Measurements from ENCODE around the gene FCRL1.

Gene FCRL1, protein sequence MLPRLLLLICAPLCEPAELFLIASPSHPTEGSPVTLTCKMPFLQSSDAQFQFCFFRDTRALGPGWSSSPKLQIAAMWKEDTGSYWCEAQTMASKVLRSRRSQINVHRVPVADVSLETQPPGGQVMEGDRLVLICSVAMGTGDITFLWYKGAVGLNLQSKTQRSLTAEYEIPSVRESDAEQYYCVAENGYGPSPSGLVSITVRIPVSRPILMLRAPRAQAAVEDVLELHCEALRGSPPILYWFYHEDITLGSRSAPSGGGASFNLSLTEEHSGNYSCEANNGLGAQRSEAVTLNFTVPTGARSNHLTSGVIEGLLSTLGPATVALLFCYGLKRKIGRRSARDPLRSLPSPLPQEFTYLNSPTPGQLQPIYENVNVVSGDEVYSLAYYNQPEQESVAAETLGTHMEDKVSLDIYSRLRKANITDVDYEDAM

DNA sequence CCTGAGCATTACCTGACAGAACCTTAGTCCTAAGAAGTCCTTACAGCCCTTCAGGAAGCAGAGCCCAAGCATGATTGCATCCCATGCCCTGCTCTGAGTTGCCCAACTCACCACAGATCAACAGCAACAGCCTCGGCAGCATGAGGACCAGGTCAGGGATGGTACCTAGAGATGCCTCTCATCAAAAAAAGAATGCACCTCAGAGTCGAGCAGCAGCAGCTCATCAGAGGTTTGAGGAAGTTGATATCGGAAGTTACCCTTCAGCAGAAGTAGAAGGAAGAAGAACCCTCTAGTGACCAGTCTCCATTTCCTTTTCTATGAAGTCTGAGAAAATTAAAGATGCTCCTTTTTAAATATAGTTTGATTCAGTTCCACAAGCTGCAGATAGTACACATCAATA, at the start of gene FCRL1:
FCRL1 (minus strand) TSS at position 225 of the 400 bp plus-strand sequence; CDS start at position 142, 83 bp downstream.
- DNase-seq: no peak

- DNase-seq: no peak
Observed at GRCh38 chr1:157868654-157869053, 48.7 kb upstream of the FCRL1 start.

- no peak for DNase-seq
Observed at GRCh38 chr1:157862114-157863070, 42.5 kb upstream of the FCRL1 start.

- no peak for DNase-seq
Observed at GRCh38 chr1:157856538-157856937, 36.6 kb upstream of the FCRL1 start.

DNA sequence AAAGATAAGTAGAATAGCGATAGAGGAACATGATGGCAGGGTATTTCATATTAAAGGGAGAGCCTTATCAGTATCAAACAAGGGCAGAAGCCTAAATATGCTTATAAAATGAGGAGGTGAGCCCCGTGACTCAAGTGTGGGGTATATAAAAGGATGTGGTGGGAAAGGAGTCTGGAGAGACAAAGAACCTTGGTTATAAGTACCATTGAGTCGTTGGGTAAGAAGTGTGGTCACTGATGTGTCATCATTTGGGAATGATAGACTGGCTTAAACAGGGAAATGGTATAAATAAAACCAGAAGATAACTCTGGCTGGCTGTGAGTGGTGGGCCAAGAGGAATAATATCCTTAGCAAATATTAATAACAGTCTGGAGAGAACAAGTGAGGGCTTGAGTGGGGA, 32.6 kb upstream of the FCRL1 start:
- DNase-seq: no peak

DNA sequence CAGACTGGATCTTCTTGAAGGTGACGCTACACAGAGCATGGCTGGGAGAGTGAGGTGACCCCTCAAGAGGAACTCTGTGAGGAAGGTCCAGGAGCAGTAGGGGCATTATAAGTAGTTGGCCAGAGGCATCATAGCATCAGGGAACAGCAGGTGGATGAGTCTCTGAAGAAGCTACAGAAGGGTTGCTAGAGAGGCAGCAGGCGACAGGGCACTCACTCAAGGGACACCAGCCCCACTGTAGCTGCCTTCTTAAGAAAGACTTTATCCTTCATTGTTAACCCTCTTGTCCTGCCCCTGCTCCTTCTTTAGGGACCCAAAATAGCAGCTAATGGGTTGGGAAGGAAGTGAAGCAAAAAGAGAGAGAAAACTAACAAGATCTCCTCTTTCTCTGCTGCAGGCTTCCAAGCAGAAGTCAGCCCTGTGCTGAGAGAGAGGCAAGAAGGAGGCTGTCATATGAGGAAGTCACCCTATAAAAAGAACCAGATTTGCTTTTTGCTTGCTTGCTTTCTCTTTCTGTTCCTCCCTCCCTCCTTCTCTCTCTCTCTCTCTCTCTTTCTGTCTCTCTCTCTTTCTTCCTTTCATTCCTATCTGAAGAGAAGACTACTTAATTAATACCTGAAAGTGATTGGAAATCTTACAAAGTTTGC, 29.4 kb upstream of the FCRL1 start:
- DNase-seq: no peak

- no peak for DNase-seq
Observed at GRCh38 chr1:157844089-157844830, 24.3 kb upstream of the FCRL1 start.

DNA sequence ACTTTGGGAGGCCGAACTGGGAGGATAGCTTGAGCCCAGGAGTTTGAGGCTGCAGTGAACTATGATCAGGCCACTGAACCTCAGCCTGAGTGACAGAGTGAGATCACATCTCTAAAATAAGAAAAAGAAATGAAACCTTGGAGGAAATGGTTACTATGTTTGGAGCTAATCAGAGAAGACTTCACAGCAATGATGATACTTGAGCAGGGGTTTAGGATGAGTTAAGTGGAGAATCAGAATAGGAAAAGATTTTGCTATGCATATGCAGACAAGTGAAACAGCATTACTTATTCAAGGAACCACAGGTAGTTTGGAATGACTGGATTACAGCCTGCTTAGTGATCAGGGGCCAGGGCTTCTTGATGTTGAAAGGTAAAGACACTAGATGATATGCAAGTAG, 23.0 kb upstream of the FCRL1 start:
- DNase-seq: no peak

DNA sequence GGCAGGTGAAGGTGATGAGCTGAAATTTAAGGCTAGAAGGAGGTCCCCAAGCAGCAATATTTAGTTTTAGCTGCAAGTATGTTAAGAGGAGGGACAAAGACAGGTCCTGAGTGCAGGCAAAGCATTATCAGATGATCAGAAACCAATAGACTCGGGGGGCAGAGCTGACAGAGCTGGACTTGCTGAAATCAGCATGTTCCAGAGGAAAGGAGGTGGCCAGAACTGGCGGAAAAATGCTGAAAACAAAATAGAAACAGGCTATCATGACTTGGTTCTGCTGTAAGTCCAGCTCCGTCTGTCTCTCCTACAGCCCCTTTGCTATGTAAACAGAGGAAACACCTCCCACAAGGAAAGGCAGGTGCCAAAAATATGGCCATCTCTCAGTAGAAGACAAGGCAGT, 21.8 kb upstream of the FCRL1 start, which contains the start of gene CD5L:
CD5L (minus strand) TSS at position 101 of the 400 bp plus-strand sequence. CDS start 107 bp downstream, outside the sequence.
- DNase-seq: no peak

DNA sequence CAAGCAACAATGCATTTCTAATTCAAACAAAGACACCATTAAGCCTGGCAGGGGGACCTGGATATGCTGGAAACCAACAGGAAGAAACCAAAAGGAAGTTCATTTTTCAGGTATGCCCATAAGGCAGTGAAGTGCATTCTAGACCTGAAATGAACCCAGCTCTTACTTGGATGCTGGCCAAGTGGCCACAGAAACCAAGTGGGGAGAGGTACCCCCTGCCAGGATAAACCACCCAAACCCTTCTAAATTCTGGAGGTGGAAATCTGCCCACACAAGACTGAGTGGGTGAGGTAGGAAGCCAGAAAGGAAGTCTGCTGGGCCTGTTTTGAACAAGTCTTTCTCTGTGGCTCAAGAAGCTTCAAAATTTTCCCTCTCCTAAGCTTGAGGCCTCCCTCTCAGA, 19.0 kb upstream of the FCRL1 start:
- DNase-seq: no peak

- DNase-seq: no peak
Observed at GRCh38 chr1:157834430-157834829, 14.5 kb upstream of the FCRL1 start.

DNA sequence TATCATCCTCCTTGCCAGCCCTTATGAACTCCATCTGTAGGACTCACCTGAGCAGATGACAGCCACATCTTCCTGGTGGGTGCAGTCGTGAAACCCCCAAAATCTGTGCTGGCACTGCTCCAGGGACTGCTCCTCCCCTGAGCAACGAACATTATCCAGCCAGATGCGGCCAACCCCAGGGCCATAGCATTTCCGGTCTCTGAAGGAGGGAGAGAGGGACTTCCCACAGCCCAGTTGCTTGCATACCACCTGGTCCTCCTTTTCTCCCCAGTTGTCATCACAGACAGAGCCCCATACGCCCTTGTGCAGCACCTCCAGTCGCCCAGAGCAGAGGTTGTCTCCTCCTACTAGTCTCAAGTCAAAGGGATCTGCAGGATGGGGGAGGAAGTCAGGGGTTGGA, 13.2 kb upstream of the FCRL1 start:
- DNase-seq: no peak

DNA sequence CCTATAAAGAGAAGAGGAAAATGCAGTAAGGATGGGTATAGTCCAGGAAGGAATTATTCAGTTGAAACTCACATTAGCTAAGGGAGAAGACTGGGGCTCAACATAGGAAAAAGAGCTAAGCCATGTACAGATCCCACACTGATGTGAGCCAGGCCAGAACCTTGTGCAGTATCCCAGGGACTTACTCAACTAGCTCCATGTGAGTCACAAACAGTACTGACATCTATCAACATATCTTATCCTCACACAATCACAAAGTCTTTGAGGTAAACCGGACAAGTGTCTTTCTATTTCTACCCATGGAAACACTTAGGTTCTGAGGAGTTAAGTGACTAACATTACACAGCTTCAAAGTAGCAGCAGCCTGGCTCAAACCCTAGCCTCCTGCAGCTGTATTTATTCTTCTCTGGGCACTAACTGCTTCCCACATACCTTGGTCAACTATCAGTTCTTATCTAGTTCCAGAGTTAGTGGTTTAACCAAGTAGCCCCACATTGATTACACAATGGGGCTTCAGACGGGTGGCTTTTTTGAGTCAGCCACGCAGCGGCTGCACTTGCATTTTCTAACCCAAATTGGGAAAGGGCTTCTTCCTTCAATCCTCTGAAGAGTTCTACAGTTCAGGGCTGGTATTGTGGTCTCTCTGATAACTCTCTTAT, 12.2 kb upstream of the FCRL1 start:
- no peak for DNase-seq

DNA sequence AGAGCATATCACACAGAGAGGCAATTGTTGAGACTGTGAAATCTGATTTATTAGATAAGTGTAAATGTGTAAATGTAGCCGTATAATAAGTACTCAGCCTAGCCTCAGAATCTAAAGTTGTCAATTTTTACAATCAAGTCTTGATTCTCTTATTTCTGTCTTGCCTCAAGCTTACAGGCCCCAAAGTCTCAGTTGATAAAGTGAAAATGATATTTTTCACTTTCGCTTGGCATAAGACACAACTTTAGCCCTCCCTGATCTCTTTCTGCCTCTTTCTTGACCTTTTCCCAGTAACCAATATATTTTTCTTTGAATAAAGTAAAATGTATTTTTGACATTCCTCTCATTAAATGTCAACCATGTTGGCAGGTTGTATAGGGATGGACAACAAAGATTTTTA, 11.0 kb upstream of the FCRL1 start:
- DNase-seq: no peak

GRCh38 chr1:157829711-157830110, 9.8 kb upstream of the FCRL1 start:
- no peak for DNase-seq

GRCh38 chr1:157829210-157829609, 9.3 kb upstream of the FCRL1 start:
- DNase-seq: no peak

DNA sequence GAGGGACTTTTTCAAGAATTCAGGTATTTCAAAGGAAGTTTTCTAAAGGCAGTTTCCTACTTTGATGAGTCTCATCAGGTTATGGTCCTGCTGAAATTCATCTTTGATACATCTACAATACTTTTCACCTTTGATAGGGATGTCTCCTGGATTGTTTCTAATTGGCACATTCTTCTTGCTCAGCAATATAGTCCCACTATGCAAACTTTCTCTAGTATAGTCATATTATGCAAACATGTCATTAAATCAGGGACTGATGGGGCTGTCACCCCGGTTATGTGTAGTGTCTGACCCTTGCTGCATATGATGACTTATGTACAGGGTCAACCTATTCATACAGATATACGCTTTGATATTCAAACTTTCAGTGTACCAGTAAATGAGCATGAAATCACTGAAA, 379 bp upstream of the FCRL1 start:
- no peak for DNase-seq

DNA sequence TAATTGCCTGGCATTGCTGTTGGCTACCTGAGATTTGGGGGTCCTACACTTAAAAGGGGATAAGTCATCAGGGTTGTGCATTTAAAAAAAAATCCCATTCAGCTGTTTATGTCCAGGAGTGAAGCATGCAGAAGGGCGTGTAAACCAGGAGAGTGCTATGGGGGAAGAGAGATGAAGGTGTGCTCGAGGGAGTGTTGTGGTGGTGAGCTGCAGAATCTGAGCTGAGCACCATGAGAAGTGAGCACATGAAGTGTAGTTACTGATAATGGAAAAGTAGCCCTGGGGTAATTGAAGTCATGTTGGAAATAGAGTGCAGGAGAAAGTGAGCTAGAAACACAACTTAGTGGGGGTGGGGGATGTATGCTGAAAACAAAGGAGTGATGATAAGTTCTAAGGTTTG, 705 bp downstream of the FCRL1 start:
- DNase-seq: no peak

- DNase-seq: no peak
Observed at GRCh38 chr1:157813269-157813668, 6.7 kb downstream of the FCRL1 start.

DNA sequence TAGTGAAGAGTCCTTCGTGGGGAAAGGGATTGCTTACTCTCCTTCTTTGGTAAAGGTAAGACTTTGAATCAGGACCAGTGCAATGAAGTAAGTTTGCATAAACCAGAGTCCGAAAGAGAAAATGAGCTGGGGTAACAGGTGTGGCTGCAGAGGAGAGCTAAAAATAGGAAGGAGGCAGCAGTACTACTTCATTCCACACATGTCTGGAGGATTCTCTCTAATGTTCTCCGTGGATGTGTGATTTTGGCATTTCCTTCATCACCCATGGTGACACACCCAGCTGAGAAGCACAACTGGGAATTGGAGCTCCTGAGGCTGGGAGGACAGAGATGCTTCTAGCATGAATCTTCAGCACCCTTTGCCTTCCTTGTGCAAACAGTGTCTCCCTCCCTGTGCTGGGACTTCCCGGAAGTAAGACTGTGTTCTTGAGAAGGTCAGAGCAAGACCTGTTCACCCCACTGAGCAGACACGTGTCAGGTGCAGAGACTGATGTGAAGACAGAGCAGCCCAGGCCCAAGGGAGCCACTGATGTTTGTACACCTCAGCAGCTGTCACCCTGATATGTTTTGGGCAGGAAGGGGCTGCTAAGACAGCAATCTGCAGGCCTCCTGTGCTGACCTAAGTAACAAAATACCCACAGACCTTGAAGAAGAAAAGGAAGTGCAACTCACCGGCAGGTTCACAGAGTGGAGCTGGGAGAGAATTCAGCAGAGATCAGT, 13.3 kb downstream of the FCRL1 start:
- DNase-seq: no peak

GRCh38 chr1:157803851-157804250, 16.1 kb downstream of the FCRL1 start:
- DNase-seq: no peak

All from stimulated activated CD4-positive, alpha-beta T cell treated with anti-CD3 and anti-CD28 coated beads, Interleukin-15, amount 100 ng/mL, for 24 hours (primary cell).